Stomach (tissue), 4 donors: Measurements from ENCODE around the gene PPIL3.

ENCODE experiments used
- CTCF ChIP-seq, 7 experiments: fragments of 450-650 bp in 4 of 7; fragments of 200-600 bp in 3 of 7; sonication (generic) in 3 of 7; IDR thresholded peaks; one replicate each; pipeline ENCODE4 v1.5.1; 2016 to 2019; ENCODE audit warnings: antibody characterized with exemption in 7 of 7, control low read depth in 2 of 7, mild to moderate bottlenecking in 1 of 7
- EP300 ChIP-seq: sonication (generic); formaldehyde crosslinking; IDR thresholded peaks from one replicate; pipeline ENCODE4 v1.6.1; 2017; ENCODE audit warnings: antibody characterized with exemption
- POLR2A ChIP-seq, 4 donors: fragments of 450-650 bp; IDR thresholded peaks; one replicate each; pipeline ENCODE4 v1.6.1; 2016; ENCODE audit warnings: antibody characterized with exemption in 4 of 4, control low read depth in 2 of 4, mild to moderate bottlenecking in 1 of 4, moderate library complexity in 1 of 4
- POLR2AphosphoS5 ChIP-seq, 3 donors: sonication (generic); formaldehyde crosslinking; IDR thresholded peaks; one replicate each; pipeline ENCODE4 v1.6.1; 2016; ENCODE audit warnings: antibody characterized with exemption in 3 of 3

- TF ChIP-seq POLR2AphosphoS5 (IDR thresholded peaks at IDR 0.05), result no peak
- no peak for TF ChIP-seq CTCF (IDR thresholded peaks at IDR 0.05)
- no peak for TF ChIP-seq POLR2A (IDR thresholded peaks at IDR 0.05)
- no peak for TF ChIP-seq EP300
Measured at GRCh38 chr2:200871151-200871550, 17.7 kb downstream of the PPIL3 start.
